ENCODE data around the gene VPS37C.
A peak's percentile ranks its signal among the peaks of the same experiment; 100 is the strongest.

The VPS37C gene

DNA sequence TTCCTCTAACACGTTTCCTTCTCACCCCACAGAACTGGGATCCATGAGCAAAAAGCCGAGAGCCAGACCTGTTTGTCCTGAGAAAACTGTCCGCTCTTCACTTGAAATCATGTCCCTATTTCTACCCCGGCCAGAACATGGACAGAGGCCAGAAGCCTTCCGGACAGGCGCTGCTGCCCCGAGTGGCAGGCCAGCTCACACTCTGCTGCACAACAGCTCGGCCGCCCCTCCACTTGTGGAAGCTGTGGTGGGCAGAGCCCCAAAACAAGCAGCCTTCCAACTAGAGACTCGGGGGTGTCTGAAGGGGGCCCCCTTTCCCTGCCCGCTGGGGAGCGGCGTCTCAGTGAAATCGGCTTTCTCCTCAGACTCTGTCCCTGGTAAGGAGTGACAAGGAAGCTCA, 35.0 kb downstream of the VPS37C start:
- Histone ChIP-seq H2AK5ac (ENCODE audit: low read depth, low read length) (no peak overlapping the region), H3K27me3 (ENCODE audit: control insufficient read depth in 3 of 3, insufficient read depth in 3 of 3, low read depth in 1 of 3, low read length in 3 of 3) (no peaks in the 10 kb centered on the region), H3K23ac (ENCODE audit: low read depth, low read length, poor library complexity) (no peak overlapping the region), H3K27ac (replicated peaks; ENCODE audit: low read length) (no peak overlapping the region), H3K9ac (ENCODE audit: low read depth, low read length, poor library complexity) (no peak overlapping the region), H3K79me1 (ENCODE audit: low read depth, low read length) (peaks cover under 1% of the 10 kb centered on the region), H3K9me3 (replicated peaks in 1 of 2; ENCODE audit: control insufficient read depth in 2 of 2, insufficient read depth in 1 of 2, low read depth in 1 of 2, low read length in 2 of 2) (no peaks in the 10 kb centered on the region), H2BK120ac (ENCODE audit: low read depth, low read length) (no peak overlapping the region), H3K36me3 (replicated peaks in 1 of 2; ENCODE audit: control insufficient read depth in 2 of 2, insufficient read depth in 2 of 2, low read length in 2 of 2) (peaks cover 0 to 6% of the 10 kb centered on the region in 2 donors), H2BK12ac (ENCODE audit: low read length) (no peak overlapping the region), H3K4ac (ENCODE audit: low read length) (no peak overlapping the region), H3K4me3 (ENCODE audit: low read length in 2 of 2) (no peak overlapping the region), H4K91ac (ENCODE audit: low read depth, low read length, poor library complexity) (no peak overlapping the region), H2AFZ (ENCODE audit: low read length) (peak overlapping the region; percentile 28), H2BK5ac (ENCODE audit: low read length) (no peak overlapping the region), H3K4me2 (ENCODE audit: insufficient read depth, low read length, poor library complexity, severe bottlenecking) (no peak overlapping the region), H3K14ac (ENCODE audit: low read length) (no peak overlapping the region), H2BK15ac (ENCODE audit: low read length) (no peak overlapping the region), H3K18ac (ENCODE audit: low read length) (peak overlapping the region; percentile 60), H3K4me1 (ENCODE audit: control insufficient read depth in 2 of 2, insufficient read depth in 1 of 2, low read depth in 1 of 2, low read length in 2 of 2) (peaks cover 9 to 12% of the 10 kb centered on the region in 2 donors), H4K8ac (ENCODE audit: low read depth, low read length) (no peak overlapping the region)
- no peak for DNase-seq (ENCODE audit: low spot score)
- no CpG with 5 or more reads among the region's 14 CpGs for WGBS, 2 donors (ENCODE audit: extremely low coverage in 2 of 2, insufficient read length in 2 of 2, insufficient replicate concordance in 1 of 2)

DNA sequence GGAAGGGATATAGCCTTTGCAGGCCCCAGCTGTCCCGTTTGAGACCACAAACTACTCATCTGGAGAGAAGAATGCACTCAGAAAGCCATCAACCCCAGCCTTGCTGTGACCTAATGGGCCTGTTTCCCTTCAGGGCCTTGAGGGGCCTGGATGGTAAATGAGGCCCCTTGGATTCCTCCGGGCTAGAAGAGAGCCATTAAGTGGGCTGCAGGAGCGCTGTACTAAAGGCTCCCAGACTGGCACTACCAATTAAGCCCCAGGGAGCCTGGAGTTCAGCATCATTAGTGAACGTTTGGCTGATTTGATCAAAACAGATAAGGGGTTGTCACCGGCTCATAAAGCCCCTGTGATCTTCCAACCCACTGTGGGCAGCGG, 35.9 kb downstream of the VPS37C start:
- Histone ChIP-seq H2AK5ac (ENCODE audit: low read depth, low read length) (peak overlapping the region; percentile 81), H4K91ac (ENCODE audit: low read depth, low read length, poor library complexity) (no peak overlapping the region), H3K9me3 (replicated peaks in 1 of 2; ENCODE audit: control insufficient read depth in 2 of 2, insufficient read depth in 1 of 2, low read depth in 1 of 2, low read length in 2 of 2) (no peaks in the 10 kb centered on the region), H3K79me1 (ENCODE audit: low read depth, low read length) (peaks cover 2% of the 10 kb centered on the region), H3K4me2 (ENCODE audit: insufficient read depth, low read length, poor library complexity, severe bottlenecking) (no peak overlapping the region), H3K27me3 (ENCODE audit: control insufficient read depth in 3 of 3, insufficient read depth in 3 of 3, low read depth in 1 of 3, low read length in 3 of 3) (no peaks in the 10 kb centered on the region), H2BK12ac (ENCODE audit: low read length) (no peak overlapping the region), H3K9ac (ENCODE audit: low read depth, low read length, poor library complexity) (no peak overlapping the region), H2BK5ac (ENCODE audit: low read length) (no peak overlapping the region), H3K4me1 (ENCODE audit: control insufficient read depth in 2 of 2, insufficient read depth in 1 of 2, low read depth in 1 of 2, low read length in 2 of 2) (peaks cover 6 to 21% of the 10 kb centered on the region in 2 donors), H3K18ac (ENCODE audit: low read length) (peak overlapping the region; percentile 73), H2AFZ (ENCODE audit: low read length) (no peak overlapping the region), H3K23ac (ENCODE audit: low read depth, low read length, poor library complexity) (no peak overlapping the region), H3K27ac (replicated peaks; ENCODE audit: low read length) (no peak overlapping the region), H3K4me3 (ENCODE audit: low read length in 2 of 2) (no peak overlapping the region), H3K14ac (ENCODE audit: low read length) (peak overlapping the region; percentile 15), H4K8ac (ENCODE audit: low read depth, low read length) (no peak overlapping the region), H2BK15ac (ENCODE audit: low read length) (no peak overlapping the region), H3K4ac (ENCODE audit: low read length) (no peak overlapping the region), H2BK120ac (ENCODE audit: low read depth, low read length) (peak overlapping the region; percentile 13), H3K36me3 (replicated peaks in 1 of 2; ENCODE audit: control insufficient read depth in 2 of 2, insufficient read depth in 2 of 2, low read length in 2 of 2) (peaks cover 0 to 3% of the 10 kb centered on the region in 2 donors)
- no CpG with 5 or more reads among the region's 6 CpGs for WGBS, 2 donors (ENCODE audit: extremely low coverage in 2 of 2, insufficient read length in 2 of 2, insufficient replicate concordance in 1 of 2)
- DNase-seq (ENCODE audit: low spot score), result no peak

- H2BK5ac ChIP-seq (ENCODE audit: low read length), result no peak overlapping the region
- peak overlapping the region; percentile 73 for H3K18ac ChIP-seq (ENCODE audit: low read length)
- no peak overlapping the region for H2AFZ ChIP-seq (ENCODE audit: low read length)
- no peak overlapping the region for H3K4me2 ChIP-seq (ENCODE audit: insufficient read depth, low read length, poor library complexity, severe bottlenecking)
- H3K4me3 ChIP-seq (ENCODE audit: low read length in 2 of 2), result no peak overlapping the region
- peak overlapping the region; percentile 15 for H3K14ac ChIP-seq (ENCODE audit: low read length)
- DNase-seq (ENCODE audit: low spot score), result no peak
- no peaks in the 10 kb centered on the region for H3K27me3 ChIP-seq (ENCODE audit: control insufficient read depth in 3 of 3, insufficient read depth in 3 of 3, low read depth in 1 of 3, low read length in 3 of 3)
- no peak overlapping the region for H3K27ac ChIP-seq (replicated peaks; ENCODE audit: low read length)
- no peak overlapping the region for H2BK15ac ChIP-seq (ENCODE audit: low read length)
- H3K9me3 ChIP-seq (replicated peaks in 1 of 2; ENCODE audit: control insufficient read depth in 2 of 2, insufficient read depth in 1 of 2, low read depth in 1 of 2, low read length in 2 of 2), result no peaks in the 10 kb centered on the region
- no peak overlapping the region for H3K4ac ChIP-seq (ENCODE audit: low read length)
- H3K9ac ChIP-seq (ENCODE audit: low read depth, low read length, poor library complexity), result no peak overlapping the region
- peaks cover 0 to 3% of the 10 kb centered on the region in 2 donors for H3K36me3 ChIP-seq (replicated peaks in 1 of 2; ENCODE audit: control insufficient read depth in 2 of 2, insufficient read depth in 2 of 2, low read length in 2 of 2)
- no peak overlapping the region for H4K91ac ChIP-seq (ENCODE audit: low read depth, low read length, poor library complexity)
- peaks cover 2% of the 10 kb centered on the region for H3K79me1 ChIP-seq (ENCODE audit: low read depth, low read length)
- peak overlapping the region; percentile 81 for H2AK5ac ChIP-seq (ENCODE audit: low read depth, low read length)
- no peak overlapping the region for H2BK12ac ChIP-seq (ENCODE audit: low read length)
- no CpG with 5 or more reads among the region's 17 CpGs for WGBS, 2 donors (ENCODE audit: extremely low coverage in 2 of 2, insufficient read length in 2 of 2, insufficient replicate concordance in 1 of 2)
- no peak overlapping the region for H4K8ac ChIP-seq (ENCODE audit: low read depth, low read length)
- H2BK120ac ChIP-seq (ENCODE audit: low read depth, low read length), result peak overlapping the region; percentile 13
- peaks cover 4 to 19% of the 10 kb centered on the region in 2 donors for H3K4me1 ChIP-seq (ENCODE audit: control insufficient read depth in 2 of 2, insufficient read depth in 1 of 2, low read depth in 1 of 2, low read length in 2 of 2)
- H3K23ac ChIP-seq (ENCODE audit: low read depth, low read length, poor library complexity), result no peak overlapping the region
These were observed 36.5 kb downstream of the VPS37C start for GRCh38 chr11:61124574-61125309.

GRCh38 chr11:61123775-61124571, 37.3 kb downstream of the VPS37C start:
- H3K36me3 ChIP-seq (replicated peaks in 1 of 2; ENCODE audit: control insufficient read depth in 2 of 2, insufficient read depth in 2 of 2, low read length in 2 of 2), result no peaks in the 10 kb centered on the region
- H3K4me1 ChIP-seq (ENCODE audit: control insufficient read depth in 2 of 2, insufficient read depth in 1 of 2, low read depth in 1 of 2, low read length in 2 of 2), result peaks cover 0 to 14% of the 10 kb centered on the region in 2 donors
- no peaks in the 10 kb centered on the region for H3K27me3 ChIP-seq (ENCODE audit: control insufficient read depth in 3 of 3, insufficient read depth in 3 of 3, low read depth in 1 of 3, low read length in 3 of 3)
- no peak overlapping the region for H3K4ac ChIP-seq (ENCODE audit: low read length)
- no peak overlapping the region for H3K4me3 ChIP-seq (ENCODE audit: low read length in 2 of 2)
- peak overlapping the region; percentile 44 for H3K18ac ChIP-seq (ENCODE audit: low read length)
- H2AK5ac ChIP-seq (ENCODE audit: low read depth, low read length), result peak overlapping the region; percentile 50
- WGBS, 2 donors (ENCODE audit: extremely low coverage in 2 of 2, insufficient read length in 2 of 2, insufficient replicate concordance in 1 of 2), result no CpG with 5 or more reads among the region's 13 CpGs
- H2BK12ac ChIP-seq (ENCODE audit: low read length), result no peak overlapping the region
- H3K14ac ChIP-seq (ENCODE audit: low read length), result no peak overlapping the region
- H3K23ac ChIP-seq (ENCODE audit: low read depth, low read length, poor library complexity), result no peak overlapping the region
- H3K9me3 ChIP-seq (replicated peaks in 1 of 2; ENCODE audit: control insufficient read depth in 2 of 2, insufficient read depth in 1 of 2, low read depth in 1 of 2, low read length in 2 of 2), result no peaks in the 10 kb centered on the region
- DNase-seq (ENCODE audit: low spot score), result no peak
- H3K27ac ChIP-seq (replicated peaks; ENCODE audit: low read length), result no peak overlapping the region
- H4K91ac ChIP-seq (ENCODE audit: low read depth, low read length, poor library complexity), result no peak overlapping the region
- H2AFZ ChIP-seq (ENCODE audit: low read length), result no peak overlapping the region
- H2BK5ac ChIP-seq (ENCODE audit: low read length), result no peak overlapping the region
- H3K79me1 ChIP-seq (ENCODE audit: low read depth, low read length), result peaks cover 2% of the 10 kb centered on the region
- H4K8ac ChIP-seq (ENCODE audit: low read depth, low read length), result no peak overlapping the region
- no peak overlapping the region for H2BK120ac ChIP-seq (ENCODE audit: low read depth, low read length)
- no peak overlapping the region for H3K9ac ChIP-seq (ENCODE audit: low read depth, low read length, poor library complexity)
- H2BK15ac ChIP-seq (ENCODE audit: low read length), result no peak overlapping the region
- H3K4me2 ChIP-seq (ENCODE audit: insufficient read depth, low read length, poor library complexity, severe bottlenecking), result no peak overlapping the region

Measured in neuronal stem cell (in vitro differentiated cells).